Esophagus muscularis mucosa (tissue), 3 donors: ENCODE measurements around the gene GSC2.

Experiments used
- EP300 ChIP-seq: sonication (generic); formaldehyde crosslinking; IDR thresholded peaks from one replicate; pipeline ENCODE4 v1.6.1; 2017; ENCODE audit warnings: antibody characterized with exemption
- TF ChIP-seq, protein P1 (sequence below), 3 experiments: fragments of 200-600 bp in 2 of 3; fragments of 450-650 bp in 1 of 3; sonication (generic) in 2 of 3; IDR thresholded peaks; one replicate each; pipeline ENCODE4 v1.5.1; 2017 to 2019; ENCODE audit warnings: antibody characterized with exemption in 3 of 3, mild to moderate bottlenecking in 2 of 3, moderate library complexity in 1 of 3

DNA sequence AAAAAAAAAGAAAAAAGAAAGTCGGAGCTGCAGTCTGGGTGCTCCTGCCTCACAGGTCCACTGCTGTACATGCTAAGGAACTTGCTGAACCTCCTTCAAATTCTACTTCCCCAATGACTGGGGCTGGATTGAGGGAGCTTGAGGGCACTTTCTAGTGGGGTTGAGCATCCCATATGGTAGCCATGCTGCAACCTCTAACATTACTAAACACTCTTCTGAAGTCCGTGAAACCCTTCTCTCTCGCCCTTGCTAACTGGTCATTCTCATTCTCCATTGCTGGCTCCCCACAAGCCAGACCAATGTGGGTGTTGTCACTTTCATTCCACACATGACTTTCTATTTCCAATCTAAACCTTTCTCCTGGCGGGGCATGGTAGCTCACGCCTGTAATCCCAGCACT, 6.9 kb downstream of the GSC2 start:
- TF ChIP-seq EP300, result no peak
- TF ChIP-seq, protein P1, sequence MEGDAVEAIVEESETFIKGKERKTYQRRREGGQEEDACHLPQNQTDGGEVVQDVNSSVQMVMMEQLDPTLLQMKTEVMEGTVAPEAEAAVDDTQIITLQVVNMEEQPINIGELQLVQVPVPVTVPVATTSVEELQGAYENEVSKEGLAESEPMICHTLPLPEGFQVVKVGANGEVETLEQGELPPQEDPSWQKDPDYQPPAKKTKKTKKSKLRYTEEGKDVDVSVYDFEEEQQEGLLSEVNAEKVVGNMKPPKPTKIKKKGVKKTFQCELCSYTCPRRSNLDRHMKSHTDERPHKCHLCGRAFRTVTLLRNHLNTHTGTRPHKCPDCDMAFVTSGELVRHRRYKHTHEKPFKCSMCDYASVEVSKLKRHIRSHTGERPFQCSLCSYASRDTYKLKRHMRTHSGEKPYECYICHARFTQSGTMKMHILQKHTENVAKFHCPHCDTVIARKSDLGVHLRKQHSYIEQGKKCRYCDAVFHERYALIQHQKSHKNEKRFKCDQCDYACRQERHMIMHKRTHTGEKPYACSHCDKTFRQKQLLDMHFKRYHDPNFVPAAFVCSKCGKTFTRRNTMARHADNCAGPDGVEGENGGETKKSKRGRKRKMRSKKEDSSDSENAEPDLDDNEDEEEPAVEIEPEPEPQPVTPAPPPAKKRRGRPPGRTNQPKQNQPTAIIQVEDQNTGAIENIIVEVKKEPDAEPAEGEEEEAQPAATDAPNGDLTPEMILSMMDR (IDR thresholded peaks at IDR 0.05), result no peak
